Right lobe of liver (tissue), 4 donors: Measurements from ENCODE around the gene PHETA1.

Experiments
- POLR2A ChIP-seq: fragments of 450-650 bp; IDR thresholded peaks from one replicate; pipeline ENCODE4 v1.6.1; 2017; ENCODE audit warnings: antibody characterized with exemption, mild to moderate bottlenecking
- TF ChIP-seq, protein P1 (sequence below), 4 donors: fragments of 200-600 bp in 3 of 4; fragments of 450-650 bp in 1 of 4; IDR thresholded peaks; one replicate each; pipeline versions ENCODE4 v1.5.1 to v1.8.0; 2016 to 2022; ENCODE audit warnings: antibody characterized with exemption in 4 of 4, mild to moderate bottlenecking in 2 of 4
- donor health status: DM: no; HTN: no; CAD: no.
- donor health status: DM: no; HTN: no; CAD: no.
- donor health status: DM: no; HTN: yes; CAD: no.

DNA sequence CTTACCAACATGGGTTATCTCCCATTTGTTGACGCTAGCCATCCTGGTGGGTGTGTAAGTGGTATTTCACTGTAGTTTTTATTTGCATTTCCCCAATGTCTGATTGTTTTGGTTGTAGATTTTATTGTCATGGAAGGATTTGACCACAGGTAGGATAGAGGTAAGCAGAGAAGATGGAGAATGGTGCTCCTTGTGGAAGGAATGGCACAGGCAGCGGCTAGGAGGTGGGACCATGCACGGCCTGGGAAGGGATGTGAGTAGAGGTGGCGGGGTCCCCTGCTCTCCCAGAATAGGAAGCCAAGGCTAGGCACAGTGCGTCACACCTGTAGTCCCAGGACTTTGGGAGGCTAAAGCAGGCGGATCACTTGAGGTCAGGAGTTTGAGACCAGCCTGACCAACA lies 41.4 kb downstream of the PHETA1 start:
- TF ChIP-seq, protein P1, sequence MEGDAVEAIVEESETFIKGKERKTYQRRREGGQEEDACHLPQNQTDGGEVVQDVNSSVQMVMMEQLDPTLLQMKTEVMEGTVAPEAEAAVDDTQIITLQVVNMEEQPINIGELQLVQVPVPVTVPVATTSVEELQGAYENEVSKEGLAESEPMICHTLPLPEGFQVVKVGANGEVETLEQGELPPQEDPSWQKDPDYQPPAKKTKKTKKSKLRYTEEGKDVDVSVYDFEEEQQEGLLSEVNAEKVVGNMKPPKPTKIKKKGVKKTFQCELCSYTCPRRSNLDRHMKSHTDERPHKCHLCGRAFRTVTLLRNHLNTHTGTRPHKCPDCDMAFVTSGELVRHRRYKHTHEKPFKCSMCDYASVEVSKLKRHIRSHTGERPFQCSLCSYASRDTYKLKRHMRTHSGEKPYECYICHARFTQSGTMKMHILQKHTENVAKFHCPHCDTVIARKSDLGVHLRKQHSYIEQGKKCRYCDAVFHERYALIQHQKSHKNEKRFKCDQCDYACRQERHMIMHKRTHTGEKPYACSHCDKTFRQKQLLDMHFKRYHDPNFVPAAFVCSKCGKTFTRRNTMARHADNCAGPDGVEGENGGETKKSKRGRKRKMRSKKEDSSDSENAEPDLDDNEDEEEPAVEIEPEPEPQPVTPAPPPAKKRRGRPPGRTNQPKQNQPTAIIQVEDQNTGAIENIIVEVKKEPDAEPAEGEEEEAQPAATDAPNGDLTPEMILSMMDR (IDR thresholded peaks at IDR 0.05): no peak
- TF ChIP-seq POLR2A: no peak
